ENCODE results near the gene PGLYRP4. TPM values are rescaled to one million over a fixed set of nuclear protein-coding genes. Genes with fewer than 3 reads are reported as not detected.

Gene PGLYRP4
- polyA plus RNA-seq, 3 donors = not detected

DNA sequence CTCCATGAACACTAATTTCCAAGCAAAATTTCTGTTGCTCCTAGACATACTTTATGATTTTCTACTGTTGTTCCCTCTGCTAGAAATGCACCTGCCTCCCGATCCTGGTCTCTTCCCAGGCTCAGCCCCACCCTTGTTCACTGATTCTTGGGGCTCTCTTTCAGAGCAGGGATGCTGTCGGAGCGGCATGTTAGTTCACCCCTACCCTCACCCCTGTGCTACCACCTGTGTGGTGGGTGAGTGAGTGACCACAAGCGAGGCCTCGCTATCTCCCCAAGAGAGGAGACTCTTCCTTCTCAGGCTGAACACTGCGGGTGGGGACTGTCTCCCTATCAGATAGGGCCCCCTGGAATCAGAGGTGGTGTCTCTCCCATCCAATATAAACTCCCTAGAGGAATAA lies 47.1 kb upstream of the PGLYRP4 start:
- WGBS (ENCODE audit: insufficient coverage) = 100% methylated on average over 1 of the region's 6 CpGs
- no peak for DNase-seq
- peaks cover 2% of the 10 kb centered on the region for H4K20me1 ChIP-seq (ENCODE audit: insufficient read depth, low read length)
- no peak overlapping the region for H3K27ac ChIP-seq (ENCODE audit: low read depth in 1 of 2, low read length in 2 of 2)
- no peaks in the 10 kb centered on the region for H3K36me3 ChIP-seq (replicated peaks in 1 of 2; ENCODE audit: control insufficient read depth in 1 of 2, insufficient read depth in 2 of 2, low read length in 2 of 2)
- H3K27ac Mint-ChIP-seq = no peak overlapping the region
- no peaks in the 10 kb centered on the region for H3K9me3 ChIP-seq (replicated peaks in 1 of 2; ENCODE audit: control insufficient read depth in 1 of 2, insufficient read depth in 1 of 2, low read length in 2 of 2)
- H3K4me3 ChIP-seq (replicated peaks in 1 of 3; ENCODE audit: low read depth in 2 of 3, low read length in 3 of 3) = no peak overlapping the region
- no peak overlapping the region for H3K4me3 Mint-ChIP-seq
- H3K9me3 Mint-ChIP-seq = no peaks in the 10 kb centered on the region
- intact Hi-C loops (cut with micrococcal nuclease) = no loop called here
- H2AFZ ChIP-seq (ENCODE audit: insufficient read depth, low read depth, low read length, poor library complexity, severe bottlenecking) = no peak overlapping the region
- no peak overlapping the region for H3K9ac ChIP-seq (ENCODE audit: insufficient read depth, low read length, poor library complexity, severe bottlenecking)
- peaks cover 78 to 93% of the 10 kb centered on the region in 2 donors for H3K4me1 ChIP-seq (ENCODE audit: control insufficient read depth in 1 of 2, insufficient read depth in 2 of 2, low read length in 2 of 2)
- TF ChIP-seq, protein P1, sequence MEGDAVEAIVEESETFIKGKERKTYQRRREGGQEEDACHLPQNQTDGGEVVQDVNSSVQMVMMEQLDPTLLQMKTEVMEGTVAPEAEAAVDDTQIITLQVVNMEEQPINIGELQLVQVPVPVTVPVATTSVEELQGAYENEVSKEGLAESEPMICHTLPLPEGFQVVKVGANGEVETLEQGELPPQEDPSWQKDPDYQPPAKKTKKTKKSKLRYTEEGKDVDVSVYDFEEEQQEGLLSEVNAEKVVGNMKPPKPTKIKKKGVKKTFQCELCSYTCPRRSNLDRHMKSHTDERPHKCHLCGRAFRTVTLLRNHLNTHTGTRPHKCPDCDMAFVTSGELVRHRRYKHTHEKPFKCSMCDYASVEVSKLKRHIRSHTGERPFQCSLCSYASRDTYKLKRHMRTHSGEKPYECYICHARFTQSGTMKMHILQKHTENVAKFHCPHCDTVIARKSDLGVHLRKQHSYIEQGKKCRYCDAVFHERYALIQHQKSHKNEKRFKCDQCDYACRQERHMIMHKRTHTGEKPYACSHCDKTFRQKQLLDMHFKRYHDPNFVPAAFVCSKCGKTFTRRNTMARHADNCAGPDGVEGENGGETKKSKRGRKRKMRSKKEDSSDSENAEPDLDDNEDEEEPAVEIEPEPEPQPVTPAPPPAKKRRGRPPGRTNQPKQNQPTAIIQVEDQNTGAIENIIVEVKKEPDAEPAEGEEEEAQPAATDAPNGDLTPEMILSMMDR (IDR thresholded peaks at IDR 0.05) = no peak
- peaks cover 1 to 5% (median 4%) of the 10 kb centered on the region in 3 donors for H3K27me3 Mint-ChIP-seq (ENCODE audit: low read depth in 3 of 3)
- peaks cover 90% of the 10 kb centered on the region for H3K4me1 Mint-ChIP-seq
- H3K27me3 ChIP-seq (ENCODE audit: control insufficient read depth in 2 of 2, insufficient read depth in 2 of 2, low read length in 2 of 2) = no peaks in the 10 kb centered on the region
- peaks cover 2 to 5% of the 10 kb centered on the region in 2 donors for H3K36me3 Mint-ChIP-seq
- peaks cover 25% of the 10 kb centered on the region for H3K79me2 ChIP-seq (ENCODE audit: insufficient read depth, low read length)
- no peak overlapping the region for H3K4me2 ChIP-seq (replicated peaks; ENCODE audit: extremely low read depth, low read length, poor library complexity, severe bottlenecking)

DNA sequence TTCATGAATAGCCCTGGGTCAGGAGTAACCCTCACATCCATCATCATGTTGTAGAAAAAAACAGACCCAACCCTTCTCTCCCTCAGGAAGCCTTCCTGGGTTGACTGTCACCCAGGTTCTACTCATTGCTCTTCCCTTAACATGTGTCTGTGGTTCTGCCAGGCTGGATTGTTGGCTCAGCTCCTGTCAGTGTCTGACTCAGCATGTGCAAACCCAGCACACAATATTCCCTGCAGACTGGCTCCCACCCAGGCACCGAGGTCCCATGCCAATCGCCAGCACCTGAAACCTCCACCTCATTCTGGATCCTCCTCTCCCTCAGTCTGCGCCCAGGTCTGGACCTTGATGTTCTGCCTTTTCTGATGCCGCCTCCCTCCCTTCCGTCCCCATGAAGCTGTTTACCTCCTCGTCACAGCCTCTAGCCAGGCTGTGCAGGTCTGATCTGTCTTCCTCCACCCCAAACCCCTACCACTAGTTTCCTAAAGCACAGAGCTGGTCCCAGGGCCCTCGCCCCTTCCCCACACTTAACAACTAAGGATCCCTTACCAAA lies 46.6 kb upstream of the PGLYRP4 start:
- Histone ChIP-seq H3K79me2 (ENCODE audit: insufficient read depth, low read length) (peaks cover 31% of the 10 kb centered on the region), H4K20me1 (ENCODE audit: insufficient read depth, low read length) (peaks cover 8% of the 10 kb centered on the region), H3K27ac (ENCODE audit: low read depth in 1 of 2, low read length in 2 of 2) (no peak overlapping the region), H3K4me3 (replicated peaks in 1 of 3; ENCODE audit: low read depth in 2 of 3, low read length in 3 of 3) (no peak overlapping the region), H3K9ac (ENCODE audit: insufficient read depth, low read length, poor library complexity, severe bottlenecking) (no peak overlapping the region), H3K4me2 (replicated peaks; ENCODE audit: extremely low read depth, low read length, poor library complexity, severe bottlenecking) (no peak overlapping the region), H3K9me3 (replicated peaks in 1 of 2; ENCODE audit: control insufficient read depth in 1 of 2, insufficient read depth in 1 of 2, low read length in 2 of 2) (no peaks in the 10 kb centered on the region), H3K4me1 (ENCODE audit: control insufficient read depth in 1 of 2, insufficient read depth in 2 of 2, low read length in 2 of 2) (peaks cover 75 to 95% of the 10 kb centered on the region in 2 donors), H3K27me3 (ENCODE audit: control insufficient read depth in 2 of 2, insufficient read depth in 2 of 2, low read length in 2 of 2) (no peaks in the 10 kb centered on the region), H3K36me3 (replicated peaks in 1 of 2; ENCODE audit: control insufficient read depth in 1 of 2, insufficient read depth in 2 of 2, low read length in 2 of 2) (no peaks in the 10 kb centered on the region), H2AFZ (ENCODE audit: insufficient read depth, low read depth, low read length, poor library complexity, severe bottlenecking) (no peak overlapping the region)
- H3K4me3 Mint-ChIP-seq = no peak overlapping the region
- peaks cover 1 to 5% (median 4%) of the 10 kb centered on the region in 3 donors for H3K27me3 Mint-ChIP-seq (ENCODE audit: low read depth in 3 of 3)
- peaks cover 0 to 2% (median 0%) of the 10 kb centered on the region in 7 donors for H3K9me3 Mint-ChIP-seq
- intact Hi-C loops (cut with micrococcal nuclease) = no loop called here
- TF ChIP-seq, protein P1 (IDR thresholded peaks at IDR 0.05) = no peak
- H3K36me3 Mint-ChIP-seq = peaks cover 6 to 9% of the 10 kb centered on the region in 2 donors
- H3K4me1 Mint-ChIP-seq = peaks cover 90% of the 10 kb centered on the region
- no peak for DNase-seq
- no peak overlapping the region for H3K27ac Mint-ChIP-seq
- WGBS (ENCODE audit: insufficient coverage) = 84% methylated on average over 7 of the region's 7 CpGs

All from CD14-positive monocyte (primary cell).